HFFc6 (cell line): ENCODE results near the gene ZNF683. TPM values are rescaled to one million over a fixed set of nuclear protein-coding genes. Genes with fewer than 3 reads are reported as not detected.

Experiments used
- DNase-seq: peaks from one replicate; pipeline ENCODE4 v3.0.0-alpha.2; 2018
- H3K27ac Mint-ChIP-seq: 2 replicates; pipeline ENCODE4 v1.8.0; 2020; ENCODE audit warnings: mild to moderate bottlenecking, mixed read lengths
- H3K27me3 Mint-ChIP-seq: 2 replicates; pipeline ENCODE4 v1.8.0; 2021; ENCODE audit warnings: mild to moderate bottlenecking, moderate library complexity, mixed read lengths; ENCODE audit not compliant: insufficient read depth
- H3K36me3 Mint-ChIP-seq: 2 replicates; pipeline ENCODE4 v1.8.0; 2021; ENCODE audit warnings: low read depth, mixed read lengths
- H3K4me1 Mint-ChIP-seq: 2 replicates; pipeline ENCODE4 v1.8.0; 2020; ENCODE audit warnings: low read depth, mixed read lengths
- H3K4me3 Mint-ChIP-seq: 2 replicates; pipeline ENCODE4 v1.8.0; 2020; ENCODE audit warnings: mild to moderate bottlenecking, moderate library complexity, mixed read lengths
- H3K9me3 Mint-ChIP-seq: 2 replicates; pipeline ENCODE4 v1.8.0; 2020; ENCODE audit warnings: mild to moderate bottlenecking, mixed read lengths
- total RNA-seq, 6 experiments: library from RNA; stranded (reverse); fragmentation: NEBNext Ultra II Directional; extraction: Animal tissue kit (Norgen Biotek cat#: 25700); gene quantifications; 2 replicates in 1 of 6; 3 replicates in 5 of 6; pipeline ENCODE4 v1.2.3, GENCODE V29; 2021
- TF ChIP-seq, protein P1 (sequence below): fragments of 200-600 bp; sonication (generic); IDR thresholded peaks from 2 replicates; pipeline ENCODE4 v1.5.0; 2021; ENCODE audit warnings: antibody characterized with exemption, mild to moderate bottlenecking

ZNF683 gene
- total RNA-seq, 6 experiments from 2014 or later, result not detected

- H3K27ac Mint-ChIP-seq, result no peak within 1 kb of the TSS
- no peak within 1 kb of the TSS for H3K4me3 Mint-ChIP-seq
Measured at GRCh38 chr1:26353976-26354820, 18.4 kb downstream of the ZNF683 start, which contains the start of gene CRYBG2. Gene CRYBG2 (minus strand): TSS chr1:26354130. CDS start chr1:26346657, 7,473 bp downstream.

GRCh38 chr1:26353210-26353859 is 19.2 kb downstream of the ZNF683 start:
- TF ChIP-seq, protein P1, sequence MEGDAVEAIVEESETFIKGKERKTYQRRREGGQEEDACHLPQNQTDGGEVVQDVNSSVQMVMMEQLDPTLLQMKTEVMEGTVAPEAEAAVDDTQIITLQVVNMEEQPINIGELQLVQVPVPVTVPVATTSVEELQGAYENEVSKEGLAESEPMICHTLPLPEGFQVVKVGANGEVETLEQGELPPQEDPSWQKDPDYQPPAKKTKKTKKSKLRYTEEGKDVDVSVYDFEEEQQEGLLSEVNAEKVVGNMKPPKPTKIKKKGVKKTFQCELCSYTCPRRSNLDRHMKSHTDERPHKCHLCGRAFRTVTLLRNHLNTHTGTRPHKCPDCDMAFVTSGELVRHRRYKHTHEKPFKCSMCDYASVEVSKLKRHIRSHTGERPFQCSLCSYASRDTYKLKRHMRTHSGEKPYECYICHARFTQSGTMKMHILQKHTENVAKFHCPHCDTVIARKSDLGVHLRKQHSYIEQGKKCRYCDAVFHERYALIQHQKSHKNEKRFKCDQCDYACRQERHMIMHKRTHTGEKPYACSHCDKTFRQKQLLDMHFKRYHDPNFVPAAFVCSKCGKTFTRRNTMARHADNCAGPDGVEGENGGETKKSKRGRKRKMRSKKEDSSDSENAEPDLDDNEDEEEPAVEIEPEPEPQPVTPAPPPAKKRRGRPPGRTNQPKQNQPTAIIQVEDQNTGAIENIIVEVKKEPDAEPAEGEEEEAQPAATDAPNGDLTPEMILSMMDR, result no peak
- no peaks in the 10 kb centered on the region for H3K36me3 Mint-ChIP-seq
- no peaks in the 10 kb centered on the region for H3K9me3 Mint-ChIP-seq
- H3K27ac Mint-ChIP-seq, result no peak overlapping the region
- H3K4me3 Mint-ChIP-seq, result no peak overlapping the region
- DNase-seq, result no peak
- H3K4me1 Mint-ChIP-seq, result peaks cover 40% of the 10 kb centered on the region
- H3K27me3 Mint-ChIP-seq, result peaks cover 10% of the 10 kb centered on the region

More at GRCh38 chr1:26353976-26354820, 18.4 kb downstream of the ZNF683 start, which contains the start of gene CRYBG2:
- DNase-seq, result no peak
- Mint-ChIP-seq H3K36me3 (no peaks in the 10 kb centered on the region), H3K27me3 (peaks cover 12% of the 10 kb centered on the region), H3K4me1 (peaks cover 48% of the 10 kb centered on the region), H3K9me3 (no peaks in the 10 kb centered on the region)
- TF ChIP-seq, protein P1, result no peak

- TF ChIP-seq, protein P1, result no peak
- H3K4me1 Mint-ChIP-seq, result peaks cover 40% of the 10 kb centered on the region
- no peaks in the 10 kb centered on the region for H3K36me3 Mint-ChIP-seq
- H3K4me3 Mint-ChIP-seq, result no peak overlapping the region
- no peak for DNase-seq
- H3K27ac Mint-ChIP-seq, result peak overlapping the region; percentile 64
- H3K9me3 Mint-ChIP-seq, result no peaks in the 10 kb centered on the region
- H3K27me3 Mint-ChIP-seq, result peaks cover 10% of the 10 kb centered on the region
Measured at GRCh38 chr1:26352338-26352679, 20.2 kb downstream of the ZNF683 start.

DNA sequence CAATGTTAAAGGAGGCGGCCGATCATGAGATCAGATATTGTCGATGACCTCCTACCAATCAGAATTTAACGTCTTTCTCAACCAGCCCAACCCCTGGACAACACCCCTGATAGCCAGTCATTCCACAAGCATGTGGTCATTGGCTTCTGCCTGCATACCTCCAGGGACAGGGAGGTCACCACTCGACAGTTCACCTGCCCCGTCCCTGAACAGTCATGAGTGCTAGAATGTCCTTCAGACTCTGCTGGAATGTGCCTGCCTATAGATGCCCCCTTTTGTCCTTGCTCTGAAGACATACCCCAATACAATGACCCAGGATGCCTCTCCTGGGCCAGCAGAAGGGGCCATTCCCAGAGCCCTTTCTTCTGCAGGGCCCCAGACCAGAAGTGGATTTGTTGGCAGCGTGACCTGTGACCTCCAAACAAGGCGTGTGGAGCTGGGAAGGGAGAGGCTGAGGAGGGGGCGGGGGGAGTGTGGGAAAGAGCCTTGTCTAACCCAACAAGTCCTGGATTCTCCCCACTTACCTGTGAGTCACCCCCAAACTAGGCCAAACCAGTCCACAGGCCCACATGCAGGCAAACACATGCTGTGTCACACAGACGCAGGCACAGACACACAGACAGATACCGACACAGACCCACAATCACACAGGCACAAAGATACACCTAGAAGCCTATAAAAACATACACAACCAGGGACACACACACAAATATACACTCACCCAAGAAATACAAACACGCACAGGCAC is 20.8 kb downstream of the ZNF683 start:
- Mint-ChIP-seq H3K4me1 (peaks cover 37% of the 10 kb centered on the region), H3K27ac (peak overlapping the region; percentile 64), H3K4me3 (peak overlapping the region; percentile 13; the same call in 1 of the 2 replicates), H3K36me3 (no peaks in the 10 kb centered on the region), H3K27me3 (peaks cover 10% of the 10 kb centered on the region), H3K9me3 (no peaks in the 10 kb centered on the region)
- DNase-seq, result peak; percentile 83
- TF ChIP-seq, protein P1, result no peak
